Liver (tissue), 9 donors: ENCODE data around the gene PILRB. TPM values are rescaled to one million over a fixed set of nuclear protein-coding genes. Genes with fewer than 3 reads are reported as not detected.
A peak's percentile ranks its signal among the peaks of the same experiment; 100 is the strongest.

ENCODE experiments used
- DNase-seq: peaks from one replicate; pipeline ENCODE4 v3.0.0-alpha.2; 2017; ENCODE audit warnings: low spot score
- H3K27ac ChIP-seq, 2 donors: one replicate each; pipeline ENCODE4 v1.7.0; 2013; ENCODE audit warnings: inconsistent platforms in 2 of 2, low read length in 2 of 2, control low read depth in 1 of 2, low read depth in 1 of 2, mild to moderate bottlenecking in 1 of 2
- H3K27me3 ChIP-seq, 4 donors: one replicate each; pipeline versions ENCODE4 v1.6.1 to v1.7.0; 2013; ENCODE audit warnings: low read length in 3 of 4, inconsistent platforms in 1 of 4, mild to moderate bottlenecking in 1 of 4, moderate library complexity in 1 of 4; ENCODE audit not compliant: control insufficient read depth in 4 of 4, insufficient read depth in 4 of 4
- H3K36me3 ChIP-seq, 4 donors: one replicate each; pipeline versions ENCODE4 v1.6.1 to v1.7.0; 2013; ENCODE audit warnings: low read length in 3 of 4, mild to moderate bottlenecking in 3 of 4, low read depth in 1 of 4, moderate library complexity in 1 of 4; ENCODE audit not compliant: control insufficient read depth in 4 of 4, insufficient read depth in 3 of 4
- H3K4me1 ChIP-seq, 4 donors: one replicate each; pipeline versions ENCODE4 v1.6.1 to v1.7.0; 2013; ENCODE audit warnings: low read length in 3 of 4, mild to moderate bottlenecking in 3 of 4, moderate library complexity in 1 of 4; ENCODE audit not compliant: control insufficient read depth in 4 of 4, insufficient read depth in 4 of 4
- H3K4me3 ChIP-seq, 3 donors: one replicate each; pipeline versions ENCODE4 v1.6.1 to v1.7.0; 2013; ENCODE audit warnings: low read length in 3 of 3, control low read depth in 1 of 3, low read depth in 1 of 3, mild to moderate bottlenecking in 1 of 3
- H3K9ac ChIP-seq, 2 donors: one replicate each; pipeline ENCODE4 v1.7.0; 2013; ENCODE audit warnings: low read length in 2 of 2, mild to moderate bottlenecking in 2 of 2, moderate library complexity in 2 of 2, control low read depth in 1 of 2, low read depth in 1 of 2
- H3K9me3 ChIP-seq, 4 donors: one replicate each; pipeline versions ENCODE4 v1.6.1 to v1.7.0; 2013; ENCODE audit warnings: low read length in 3 of 4; ENCODE audit not compliant: control insufficient read depth in 4 of 4
- CTCF ChIP-seq: fragments of 150-350 bp; IDR thresholded peaks from 2 replicates; pipeline ENCODE4 v1.5.1; 2017; ENCODE audit warnings: improper control_type of control experiment, low read depth, low read length; ENCODE audit not compliant: missing input control
- EGR1 ChIP-seq, 2 donors: IDR thresholded peaks; 2 replicates each; pipeline ENCODE4 v1.6.1; 2016 to 2018; ENCODE audit warnings: antibody characterized with exemption in 2 of 2, low read depth in 2 of 2
- FOXA1 ChIP-seq: IDR thresholded peaks from 2 replicates; pipeline ENCODE4 v1.6.1; 2016; ENCODE audit warnings: antibody characterized with exemption
- GABPA ChIP-seq, 2 donors: IDR thresholded peaks in 1 of 2; conservative IDR thresholded peaks in 1 of 2; 2 replicates each; pipeline ENCODE4 v1.6.1; 2016; ENCODE audit warnings: antibody characterized with exemption in 2 of 2, mild to moderate bottlenecking in 1 of 2, moderate library complexity in 1 of 2
- HNF4A ChIP-seq, 2 donors: conservative IDR thresholded peaks; 2 replicates each; pipeline ENCODE4 v1.6.1; 2016; ENCODE audit warnings: antibody characterized with exemption in 2 of 2, mild to moderate bottlenecking in 2 of 2
- HNF4G ChIP-seq: IDR thresholded peaks from 2 replicates; pipeline ENCODE4 v1.6.1; 2016; ENCODE audit warnings: antibody characterized with exemption
- NR2F2 ChIP-seq: IDR thresholded peaks from 2 replicates; pipeline ENCODE4 v1.6.1; 2016; ENCODE audit warnings: antibody characterized with exemption
- RAD21 ChIP-seq, 2 donors: IDR thresholded peaks; 2 replicates each; pipeline ENCODE4 v1.6.1; 2016; ENCODE audit warnings: antibody characterized with exemption in 2 of 2, mild to moderate bottlenecking in 2 of 2
- SP1 ChIP-seq: IDR thresholded peaks from 2 replicates; pipeline ENCODE4 v1.6.1; 2018; ENCODE audit warnings: antibody characterized with exemption, mild to moderate bottlenecking
- TAF1 ChIP-seq: conservative IDR thresholded peaks from 2 replicates; pipeline ENCODE4 v1.6.1; 2016; ENCODE audit warnings: antibody characterized with exemption, mild to moderate bottlenecking
- WGBS: extraction: QIAGEN DNeasy Blood & Tissue Kit; methylation state at CpG from one replicate; pipeline ENCODE4 v1.1.7; 2013; 5-methylcytosine and 5-hydroxymethylcytosine counted together
- polyA plus RNA-seq, 2 donors: library from polyadenylated mRNA; stranded (reverse) in 1 of 2; unstranded in 1 of 2; fragments of 200-250 nt in 1 of 2; fragments of >200 nt in 1 of 2; fragmentation: Nextera tagmentation in 1 of 2; extraction: Ambion mirVana in 1 of 2; gene quantifications; one replicate each; pipeline versions ENCODE4 v1.2.1 to v1.2.3, GENCODE V29; 2013 to 2015
- total RNA-seq, 2 donors: library from RNA; depleted of rRNA; stranded (reverse); fragments of >200 nt; gene quantifications; one replicate each; pipeline ENCODE4 v1.2.3, GENCODE V29; 2014
- TF ChIP-seq, protein P1 (sequence below): IDR thresholded peaks from 2 replicates; pipeline ENCODE4 v1.6.1; 2016; ENCODE audit warnings: antibody characterized with exemption, mild to moderate bottlenecking
- donor health status: healthy.
- donor health status: healthy.
- donor health status: healthy.
- donor health status: healthy.
- donor health status: healthy.

PILRB gene
- total and polyA plus RNA-seq, 4 donors: 6.0 to 50.8 (median 14.3) TPM

- H3K9ac ChIP-seq: no peak overlapping the region
- no peak overlapping the region for H3K4me3 ChIP-seq
- WGBS: 78% methylated on average over 6 of the region's 6 CpGs
- TF ChIP-seq RAD21 (IDR thresholded peaks at IDR 0.05) (no peak), HNF4A (conservative IDR thresholded peaks at IDR 0.05) (no peak), FOXA1 (no peak), SP1 (no peak), CTCF (no peak), HNF4G (no peak), GABPA (IDR thresholded peaks at IDR 0.05 in 1 of 2, conservative IDR thresholded peaks at IDR 0.05 in 1 of 2) (no peak), NR2F2 (no peak), EGR1 (IDR thresholded peaks at IDR 0.05; ENCODE audit: low read depth in 2 of 2) (no peak)
- TF ChIP-seq, protein P1, sequence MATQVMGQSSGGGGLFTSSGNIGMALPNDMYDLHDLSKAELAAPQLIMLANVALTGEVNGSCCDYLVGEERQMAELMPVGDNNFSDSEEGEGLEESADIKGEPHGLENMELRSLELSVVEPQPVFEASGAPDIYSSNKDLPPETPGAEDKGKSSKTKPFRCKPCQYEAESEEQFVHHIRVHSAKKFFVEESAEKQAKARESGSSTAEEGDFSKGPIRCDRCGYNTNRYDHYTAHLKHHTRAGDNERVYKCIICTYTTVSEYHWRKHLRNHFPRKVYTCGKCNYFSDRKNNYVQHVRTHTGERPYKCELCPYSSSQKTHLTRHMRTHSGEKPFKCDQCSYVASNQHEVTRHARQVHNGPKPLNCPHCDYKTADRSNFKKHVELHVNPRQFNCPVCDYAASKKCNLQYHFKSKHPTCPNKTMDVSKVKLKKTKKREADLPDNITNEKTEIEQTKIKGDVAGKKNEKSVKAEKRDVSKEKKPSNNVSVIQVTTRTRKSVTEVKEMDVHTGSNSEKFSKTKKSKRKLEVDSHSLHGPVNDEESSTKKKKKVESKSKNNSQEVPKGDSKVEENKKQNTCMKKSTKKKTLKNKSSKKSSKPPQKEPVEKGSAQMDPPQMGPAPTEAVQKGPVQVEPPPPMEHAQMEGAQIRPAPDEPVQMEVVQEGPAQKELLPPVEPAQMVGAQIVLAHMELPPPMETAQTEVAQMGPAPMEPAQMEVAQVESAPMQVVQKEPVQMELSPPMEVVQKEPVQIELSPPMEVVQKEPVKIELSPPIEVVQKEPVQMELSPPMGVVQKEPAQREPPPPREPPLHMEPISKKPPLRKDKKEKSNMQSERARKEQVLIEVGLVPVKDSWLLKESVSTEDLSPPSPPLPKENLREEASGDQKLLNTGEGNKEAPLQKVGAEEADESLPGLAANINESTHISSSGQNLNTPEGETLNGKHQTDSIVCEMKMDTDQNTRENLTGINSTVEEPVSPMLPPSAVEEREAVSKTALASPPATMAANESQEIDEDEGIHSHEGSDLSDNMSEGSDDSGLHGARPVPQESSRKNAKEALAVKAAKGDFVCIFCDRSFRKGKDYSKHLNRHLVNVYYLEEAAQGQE: no peak
- no peak for DNase-seq
- no peaks in the 10 kb centered on the region for H3K27me3 ChIP-seq
- H3K36me3 ChIP-seq: no peaks in the 10 kb centered on the region
- H3K9me3 ChIP-seq: no peaks in the 10 kb centered on the region
- H3K4me1 ChIP-seq: no peaks in the 10 kb centered on the region
- no peak overlapping the region for H3K27ac ChIP-seq
Measured at GRCh38 chr7:100406767-100407166, 48.9 kb downstream of the PILRB start.

DNA sequence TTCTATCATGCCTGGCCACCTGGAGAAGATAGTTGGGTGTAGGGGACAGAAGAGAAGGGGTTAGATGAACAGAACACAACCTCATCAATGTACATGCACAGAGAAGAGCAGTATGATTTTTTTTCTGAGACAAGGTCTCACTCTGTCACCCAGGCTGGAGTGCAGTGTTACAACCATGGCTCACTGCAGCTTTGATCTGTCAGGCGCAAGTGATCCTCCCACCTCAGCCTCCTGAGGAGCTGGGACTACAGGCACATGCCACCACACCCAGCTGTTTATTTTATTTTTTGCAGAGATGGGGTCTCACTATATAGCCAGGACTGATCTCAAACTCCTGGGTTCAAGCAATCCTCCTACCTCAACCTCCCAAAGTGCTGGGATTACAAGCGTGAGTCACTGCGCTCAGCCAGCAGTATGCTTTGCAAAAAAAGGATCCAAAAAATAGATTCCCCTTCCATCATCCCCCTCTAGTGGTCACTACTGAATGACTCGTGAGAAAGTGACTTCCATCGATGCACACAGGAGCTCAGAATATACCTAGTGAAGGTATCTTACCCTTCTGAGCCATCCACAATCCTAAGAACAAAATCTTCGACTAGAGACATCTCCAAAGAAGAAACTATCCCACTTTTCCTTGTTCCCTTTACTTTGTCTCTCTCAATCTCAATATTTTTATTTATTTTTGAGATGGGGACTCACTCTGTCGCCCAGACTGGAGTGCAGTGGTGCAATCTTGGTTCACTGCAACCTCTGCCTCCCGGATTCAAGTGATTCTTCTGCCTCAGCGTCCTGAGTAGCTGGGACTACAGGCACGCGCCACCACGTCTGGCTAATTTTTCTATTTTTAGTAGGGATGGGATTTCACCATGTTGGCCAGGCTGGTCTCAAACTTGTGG is 49.6 kb downstream of the PILRB start:
- TF ChIP-seq RAD21 (IDR thresholded peaks at IDR 0.05) (peak; percentile 76 to 82), CTCF (peak; percentile 59), TAF1 (no peak)
- Histone ChIP-seq H3K27ac (no peak overlapping the region), H3K9ac (no peak overlapping the region), H3K9me3 (no peaks in the 10 kb centered on the region), H3K36me3 (no peaks in the 10 kb centered on the region), H3K4me1 (no peaks in the 10 kb centered on the region), H3K4me3 (no peak overlapping the region), H3K27me3 (no peaks in the 10 kb centered on the region)
- WGBS: 62% methylated on average over 12 of the region's 12 CpGs
- DNase-seq: no peak
